Smooth muscle cell (in vitro differentiated cells): ENCODE measurements around the gene VPS13D. TPM values are rescaled to one million over a fixed set of nuclear protein-coding genes. Genes with fewer than 3 reads are reported as not detected.

Source experiments
- DNase-seq: peaks from one replicate; lab custom pipeline; 2025; ENCODE audit not compliant: unreplicated experiment; lab: John Stamatoyannopoulos, UW
- H2AFZ ChIP-seq: fragments of 200-600 bp; sonication (generic); 2 replicates; pipeline ENCODE4 v1.6.0; 2016; ENCODE audit warnings: antibody characterized with exemption, low read depth, mild to moderate bottlenecking
- H3F3A ChIP-seq: fragments of 200-600 bp; sonication (generic); 2 replicates; pipeline ENCODE4 v1.6.0; 2017; ENCODE audit warnings: antibody characterized with exemption, low read depth
- H3K27ac ChIP-seq: fragments of 200-600 bp; sonication (generic); 2 replicates; pipeline ENCODE4 v1.5.1; 2016; ENCODE audit warnings: low read depth, mild to moderate bottlenecking
- H3K27me3 ChIP-seq: fragments of 200-600 bp; sonication (generic); 2 replicates; pipeline ENCODE4 v1.6.1; 2016; ENCODE audit warnings: low read depth, mild to moderate bottlenecking
- H3K36me3 ChIP-seq: fragments of 200-600 bp; sonication (generic); 2 replicates; pipeline ENCODE4 v1.5.1; 2016; ENCODE audit warnings: low read depth
- H3K4me1 ChIP-seq: fragments of 200-600 bp; sonication (generic); 2 replicates; pipeline ENCODE4 v1.5.1; 2016; ENCODE audit warnings: low read depth
- H3K4me2 ChIP-seq: fragments of 200-600 bp; sonication (generic); 2 replicates; pipeline ENCODE4 v1.6.0; 2016; ENCODE audit warnings: mild to moderate bottlenecking
- H3K4me3 ChIP-seq: fragments of 200-600 bp; sonication (generic); 2 replicates; pipeline ENCODE4 v1.5.1; 2016; ENCODE audit warnings: mild to moderate bottlenecking
- H3K79me2 ChIP-seq: fragments of 200-600 bp; sonication (generic); 2 replicates; pipeline ENCODE4 v1.6.0; 2016; ENCODE audit warnings: low read depth, mild to moderate bottlenecking
- H3K9ac ChIP-seq: fragments of 200-600 bp; sonication (generic); 2 replicates; pipeline ENCODE4 v1.6.0; 2016; ENCODE audit warnings: low read depth
- H3K9me3 ChIP-seq: fragments of 200-600 bp; sonication (generic); replicated peaks from 2 replicates; pipeline ENCODE4 v1.5.1; 2016; ENCODE audit warnings: low read depth
- H4K20me1 ChIP-seq: fragments of 200-600 bp; sonication (generic); 2 replicates; pipeline ENCODE4 v1.6.0; 2016; ENCODE audit warnings: low read depth
- WGBS: methylation state at CpG from one replicate; pipeline ENCODE4 v1.1.7; 2016; ENCODE audit warnings: low lambda C conversion rate; 5-methylcytosine and 5-hydroxymethylcytosine counted together
- polyA plus RNA-seq: library from polyadenylated mRNA; unstranded; fragments of >200 nt; fragmentation: Nextera tagmentation; extraction: Ambion mirVana; gene quantifications from 2 replicates; pipeline ENCODE4 v1.2.1, GENCODE V29; 2016
- total RNA-seq: library from RNA; depleted of rRNA; stranded (reverse); fragments of >200 nt; gene quantifications from 2 replicates; pipeline ENCODE4 v1.2.3, GENCODE V29; 2014
- TF ChIP-seq, protein P1 (sequence below): fragments of 200-600 bp; sonication (generic); IDR thresholded peaks from 2 replicates; pipeline ENCODE4 v1.5.1; 2017; ENCODE audit warnings: borderline replicate concordance, mild to moderate bottlenecking, antibody characterized with exemption; ENCODE audit not compliant: insufficient read depth, poor library complexity, severe bottlenecking

The VPS13D gene
- total and polyA plus RNA-seq, 2 experiments from 2014 or later = 3.5 to 20.0 TPM

DNA sequence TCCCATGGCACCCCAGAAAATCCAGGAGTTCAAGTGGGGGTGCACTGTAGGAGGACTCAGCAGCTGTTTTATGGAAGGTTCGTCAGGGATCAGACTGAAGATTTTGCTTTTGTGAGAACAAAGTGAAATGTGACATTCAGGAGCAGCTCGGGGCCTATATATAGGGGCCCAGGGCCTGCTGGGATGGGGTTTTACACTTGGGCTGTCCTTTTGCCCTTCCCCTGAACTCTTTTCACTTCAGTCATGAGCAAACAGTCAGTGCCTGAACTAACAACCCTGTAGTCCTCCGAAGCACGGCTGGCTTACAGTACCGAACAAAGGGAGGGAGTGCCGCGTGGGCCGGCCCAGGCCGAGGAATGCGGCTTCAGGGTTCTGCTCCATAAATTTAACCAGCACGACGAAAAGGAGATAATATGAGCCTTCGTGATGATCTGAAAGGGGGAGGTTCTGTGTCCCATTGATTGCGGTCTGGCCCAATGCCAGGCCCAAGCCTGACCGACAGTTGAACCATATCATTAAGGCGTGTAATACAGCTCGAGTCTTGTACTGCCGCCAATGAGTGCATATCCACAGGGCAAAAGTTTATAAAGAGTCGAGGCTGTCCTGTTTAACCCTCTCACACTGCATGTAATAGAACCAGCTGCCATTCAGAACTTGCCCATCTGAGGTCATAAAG lies 248.2 kb downstream of the VPS13D start:
- H3K4me1 ChIP-seq = peaks cover 5% of the 10 kb centered on the region
- 47% methylated on average over 19 of the region's 19 CpGs for WGBS
- no peak overlapping the region for H3K9ac ChIP-seq
- TF ChIP-seq, protein P1, sequence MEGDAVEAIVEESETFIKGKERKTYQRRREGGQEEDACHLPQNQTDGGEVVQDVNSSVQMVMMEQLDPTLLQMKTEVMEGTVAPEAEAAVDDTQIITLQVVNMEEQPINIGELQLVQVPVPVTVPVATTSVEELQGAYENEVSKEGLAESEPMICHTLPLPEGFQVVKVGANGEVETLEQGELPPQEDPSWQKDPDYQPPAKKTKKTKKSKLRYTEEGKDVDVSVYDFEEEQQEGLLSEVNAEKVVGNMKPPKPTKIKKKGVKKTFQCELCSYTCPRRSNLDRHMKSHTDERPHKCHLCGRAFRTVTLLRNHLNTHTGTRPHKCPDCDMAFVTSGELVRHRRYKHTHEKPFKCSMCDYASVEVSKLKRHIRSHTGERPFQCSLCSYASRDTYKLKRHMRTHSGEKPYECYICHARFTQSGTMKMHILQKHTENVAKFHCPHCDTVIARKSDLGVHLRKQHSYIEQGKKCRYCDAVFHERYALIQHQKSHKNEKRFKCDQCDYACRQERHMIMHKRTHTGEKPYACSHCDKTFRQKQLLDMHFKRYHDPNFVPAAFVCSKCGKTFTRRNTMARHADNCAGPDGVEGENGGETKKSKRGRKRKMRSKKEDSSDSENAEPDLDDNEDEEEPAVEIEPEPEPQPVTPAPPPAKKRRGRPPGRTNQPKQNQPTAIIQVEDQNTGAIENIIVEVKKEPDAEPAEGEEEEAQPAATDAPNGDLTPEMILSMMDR = no peak
- no peak overlapping the region for H2AFZ ChIP-seq
- H4K20me1 ChIP-seq = peaks cover 6% of the 10 kb centered on the region
- DNase-seq = no peak
- H3F3A ChIP-seq = no peaks in the 10 kb centered on the region
- no peaks in the 10 kb centered on the region for H3K36me3 ChIP-seq
- H3K4me2 ChIP-seq = no peak overlapping the region
- H3K9me3 ChIP-seq = no peaks in the 10 kb centered on the region
- H3K27me3 ChIP-seq = no peaks in the 10 kb centered on the region
- no peak overlapping the region for H3K27ac ChIP-seq
- no peaks in the 10 kb centered on the region for H3K79me2 ChIP-seq
- H3K4me3 ChIP-seq = no peak overlapping the region

DNA sequence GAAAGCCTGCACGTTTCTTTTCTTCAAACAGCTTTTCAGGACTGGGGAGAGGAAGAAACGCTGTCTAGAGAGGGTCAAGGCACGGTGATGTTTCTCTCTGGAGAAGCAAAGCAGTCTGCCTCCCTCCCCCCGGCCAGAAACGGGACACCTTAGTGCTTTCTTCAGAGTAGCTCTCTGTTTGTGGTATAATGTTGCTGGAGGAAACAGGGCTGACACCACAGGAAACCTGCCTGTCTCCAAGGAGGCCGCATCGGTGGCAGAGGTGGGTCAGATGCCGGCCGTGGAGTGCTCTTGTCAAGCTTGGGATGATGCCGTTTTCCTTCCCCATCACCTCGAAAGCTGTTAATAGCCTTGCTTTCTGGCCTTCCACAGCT lies 248.8 kb downstream of the VPS13D start:
- WGBS = 93% methylated on average over 11 of the region's 11 CpGs
- H3K9me3 ChIP-seq = no peaks in the 10 kb centered on the region
- no peaks in the 10 kb centered on the region for H3F3A ChIP-seq
- H3K4me1 ChIP-seq = peaks cover 5% of the 10 kb centered on the region
- DNase-seq = no peak
- TF ChIP-seq, protein P1 = no peak
- peaks cover 6% of the 10 kb centered on the region for H4K20me1 ChIP-seq
- no peak overlapping the region for H3K4me3 ChIP-seq
- H3K4me2 ChIP-seq = no peak overlapping the region
- no peaks in the 10 kb centered on the region for H3K27me3 ChIP-seq
- no peaks in the 10 kb centered on the region for H3K36me3 ChIP-seq
- H3K9ac ChIP-seq = no peak overlapping the region
- no peak overlapping the region for H3K27ac ChIP-seq
- no peaks in the 10 kb centered on the region for H3K79me2 ChIP-seq
- H2AFZ ChIP-seq = no peak overlapping the region

DNA sequence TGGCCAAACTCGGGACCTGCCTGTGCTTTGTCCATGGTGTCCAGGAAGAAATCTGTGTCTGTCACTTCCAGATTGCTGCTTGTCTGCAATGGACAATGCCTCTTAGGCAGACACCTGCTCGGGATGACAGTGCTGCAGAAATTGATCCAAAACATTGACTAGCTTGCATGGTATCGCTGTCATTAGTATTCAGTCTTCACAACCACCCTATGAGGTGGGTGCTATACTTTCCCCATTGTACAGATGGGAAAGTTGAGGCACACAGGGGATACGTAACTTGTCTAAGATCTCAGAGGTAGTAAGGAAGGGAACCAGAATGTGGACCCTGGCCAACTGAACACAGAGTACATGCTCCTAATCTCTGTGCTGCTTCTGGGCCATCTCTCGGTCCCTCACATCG lies 249.5 kb downstream of the VPS13D start:
- no peak for DNase-seq
- Histone ChIP-seq H3K9ac (no peak overlapping the region), H4K20me1 (peaks cover 6% of the 10 kb centered on the region), H3K36me3 (no peaks in the 10 kb centered on the region), H3K79me2 (no peaks in the 10 kb centered on the region), H3K27me3 (no peaks in the 10 kb centered on the region), H2AFZ (no peak overlapping the region), H3F3A (no peaks in the 10 kb centered on the region), H3K4me3 (no peak overlapping the region), H3K4me1 (peaks cover 5% of the 10 kb centered on the region), H3K4me2 (no peak overlapping the region), H3K27ac (no peak overlapping the region), H3K9me3 (no peaks in the 10 kb centered on the region)
- TF ChIP-seq, protein P1 = no peak
- WGBS = 98% methylated on average over 6 of the region's 6 CpGs

- 96% methylated on average over 3 of the region's 3 CpGs for WGBS
- H3K36me3 ChIP-seq = no peaks in the 10 kb centered on the region
- no peak overlapping the region for H3K4me3 ChIP-seq
- H3K4me2 ChIP-seq = no peak overlapping the region
- peaks cover 6% of the 10 kb centered on the region for H4K20me1 ChIP-seq
- no peak for DNase-seq
- no peak overlapping the region for H2AFZ ChIP-seq
- TF ChIP-seq, protein P1 = no peak
- no peaks in the 10 kb centered on the region for H3K27me3 ChIP-seq
- no peaks in the 10 kb centered on the region for H3K9me3 ChIP-seq
- H3K27ac ChIP-seq = peak overlapping the region; percentile 30
- no peaks in the 10 kb centered on the region for H3F3A ChIP-seq
- no peak overlapping the region for H3K9ac ChIP-seq
- H3K79me2 ChIP-seq = no peaks in the 10 kb centered on the region
- H3K4me1 ChIP-seq = peaks cover 5% of the 10 kb centered on the region
Measured at GRCh38 chr1:12480041-12480440, 250.2 kb downstream of the VPS13D start.
